B cell (primary cell): ENCODE data around the gene PSMD2.

Experiments used
- CTCF ChIP-seq: fragments of 200-600 bp; IDR thresholded peaks from one replicate; pipeline ENCODE4 v1.8.0; 2022; ENCODE audit warnings: antibody characterized with exemption, mild to moderate bottlenecking
- EZH2 ChIP-seq: IDR thresholded peaks from 2 replicates; pipeline ENCODE4 v1.6.1; 2012; ENCODE audit warnings: borderline replicate concordance, low read depth, mild to moderate bottlenecking, moderate library complexity, low read length; ENCODE audit not compliant: insufficient read depth, poor library complexity, severe bottlenecking

DNA sequence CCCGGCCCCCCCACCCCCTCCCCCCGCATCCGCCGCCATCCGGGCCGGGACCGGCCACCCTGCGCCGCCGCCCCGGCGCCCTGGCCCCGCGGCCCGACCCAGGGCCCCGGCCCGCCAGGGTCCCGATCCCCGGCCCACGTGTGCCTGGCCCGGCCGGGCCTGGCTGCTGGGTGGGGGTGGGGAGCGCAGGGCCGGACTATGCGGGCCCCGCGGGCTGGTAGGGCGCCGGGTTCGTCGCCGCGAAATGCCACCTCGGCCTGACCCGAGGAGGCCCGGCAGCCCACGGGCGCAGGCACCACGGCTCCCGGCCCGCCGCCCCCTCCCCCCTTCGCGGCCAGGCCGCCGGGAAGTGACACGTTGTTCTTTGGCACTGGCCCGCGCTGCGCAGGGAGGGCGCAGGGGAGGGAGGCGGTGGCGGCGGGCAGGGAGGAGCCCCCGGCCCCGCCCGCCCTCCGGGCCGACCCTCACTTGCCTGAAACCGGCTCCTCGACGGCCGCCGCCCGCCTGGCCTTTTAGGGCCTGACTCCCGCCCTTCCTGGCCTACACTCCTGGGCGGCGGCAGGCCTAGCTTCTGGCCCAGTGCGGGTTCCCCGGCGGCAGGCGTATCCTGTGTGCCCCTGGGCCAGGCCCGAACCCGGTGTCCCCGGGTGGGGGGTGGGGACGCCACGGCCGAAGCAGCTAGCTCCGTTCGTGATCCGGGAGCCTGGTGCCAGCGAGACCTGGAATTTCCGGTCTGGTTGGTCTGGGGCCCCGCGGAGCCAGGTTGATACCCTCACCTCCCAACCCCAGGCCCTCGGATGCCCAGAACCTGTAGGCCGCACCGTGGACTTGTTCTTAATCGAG lies 15.9 kb downstream of the PSMD2 start:
- no peak for TF ChIP-seq CTCF
- TF ChIP-seq EZH2, result no peak
